DMS153 treated with DMSO at 0.1 percent for 48 hours (cell line): Measurements from ENCODE around the gene BICC1.

Experiments
- DNase-seq: peaks from one replicate; lab custom pipeline; 2025; ENCODE audit not compliant: unreplicated experiment; lab: John Stamatoyannopoulos, UW

The BICC1 gene

DNA sequence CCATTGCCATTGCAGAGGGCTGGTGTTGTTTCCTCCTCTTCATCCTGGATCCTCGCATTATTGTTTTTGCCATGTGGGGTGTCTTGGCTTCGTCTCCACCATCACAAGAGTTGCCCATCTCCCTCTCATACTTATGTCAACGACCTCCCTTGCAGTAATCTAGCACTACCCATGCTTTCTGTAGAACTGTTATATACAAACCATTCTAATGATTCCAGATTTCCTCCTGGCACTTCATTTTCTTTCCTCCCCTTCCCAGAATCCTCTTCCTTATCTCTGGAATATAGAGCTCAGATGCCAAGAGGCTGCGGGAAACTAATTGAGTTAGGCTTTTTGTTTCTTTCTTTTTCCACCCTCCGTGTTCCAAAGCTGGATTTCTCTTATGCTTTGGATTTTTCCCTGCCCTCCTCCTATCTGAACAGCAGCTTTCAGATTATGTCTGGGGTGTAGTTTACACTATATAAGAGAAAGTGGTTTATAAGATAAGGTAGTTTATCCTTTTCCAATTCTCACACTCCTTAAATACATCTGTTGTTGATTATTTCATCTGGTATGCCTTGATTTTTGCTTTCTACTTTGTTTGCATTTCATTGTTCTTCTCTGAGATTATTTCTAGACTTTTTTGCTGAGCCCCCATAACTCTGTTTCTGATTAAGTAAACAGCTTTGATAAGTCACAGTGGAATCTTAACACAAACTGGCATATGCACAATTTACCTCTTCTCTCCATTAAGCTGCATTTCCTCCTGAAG, 264.1 kb downstream of the BICC1 start:
- no peak for DNase-seq

GRCh38 chr10:58778966-58779365, 266.3 kb downstream of the BICC1 start:
- DNase-seq = no peak

DNA sequence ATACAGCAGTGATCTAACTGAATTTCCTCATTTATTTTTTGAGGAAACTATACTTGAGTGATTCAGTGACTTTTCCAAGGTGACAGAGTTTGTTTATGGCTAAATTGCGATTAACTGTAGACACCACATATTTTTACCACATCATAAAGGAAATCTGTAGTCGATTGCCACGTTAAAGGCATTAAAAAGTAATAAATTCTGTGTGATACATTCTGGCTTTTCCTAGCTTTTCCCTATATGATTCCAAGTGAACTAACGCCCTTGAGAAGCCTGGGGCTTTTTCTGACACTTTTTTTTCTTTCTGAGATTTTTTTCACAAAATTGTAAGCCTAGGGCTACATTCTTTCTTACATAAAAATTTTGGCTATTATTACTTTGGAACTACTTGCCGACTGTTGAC, 266.9 kb downstream of the BICC1 start:
- DNase-seq = no peak

DNA sequence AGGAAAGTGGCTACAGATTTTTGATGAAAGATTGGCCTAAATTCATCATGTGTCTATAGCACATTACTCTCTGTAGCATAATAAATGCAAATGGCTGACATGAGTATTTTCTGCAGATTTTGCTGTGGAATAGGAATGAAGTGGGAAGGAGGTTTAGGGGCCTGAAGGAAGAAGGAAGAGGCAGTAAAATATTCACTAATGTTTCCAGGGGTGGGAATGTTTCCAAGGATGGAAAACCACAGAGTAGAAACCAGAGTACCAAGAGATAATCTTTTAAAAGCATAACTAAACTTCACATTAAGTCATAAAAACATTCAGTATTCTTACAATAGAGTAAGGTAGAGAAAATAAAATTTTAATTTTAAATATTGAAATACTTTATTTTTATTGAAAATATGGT, 267.8 kb downstream of the BICC1 start:
- no peak for DNase-seq

DNA sequence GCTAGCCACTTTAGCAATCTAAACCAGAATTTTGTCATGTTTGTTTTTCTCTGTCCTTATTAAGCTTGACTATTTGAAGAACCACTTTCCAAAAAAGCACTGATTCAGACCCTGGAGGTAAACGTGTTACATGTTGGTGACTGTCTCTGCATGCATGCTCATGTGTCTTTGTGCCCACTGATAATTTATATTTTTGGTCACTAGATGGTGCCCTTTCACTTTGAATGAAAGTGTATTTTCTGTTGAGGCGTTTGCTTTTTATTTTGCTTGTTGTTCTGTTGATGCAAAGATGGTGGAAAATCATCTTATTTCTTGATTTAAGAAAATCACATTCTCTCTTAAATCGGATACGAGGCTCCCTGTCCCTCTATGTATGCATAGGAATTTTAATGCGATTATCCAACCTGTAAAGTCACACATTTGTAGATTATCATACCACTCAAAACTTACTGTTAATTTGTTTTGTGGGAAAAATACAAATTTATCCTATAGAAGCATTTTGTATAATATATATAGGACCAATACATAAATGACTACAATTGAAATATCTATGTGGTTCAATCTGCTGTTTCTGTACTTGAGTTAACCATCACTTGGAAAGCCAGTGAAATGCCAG, 269.3 kb downstream of the BICC1 start:
- DNase-seq = peak; percentile 59

DNA sequence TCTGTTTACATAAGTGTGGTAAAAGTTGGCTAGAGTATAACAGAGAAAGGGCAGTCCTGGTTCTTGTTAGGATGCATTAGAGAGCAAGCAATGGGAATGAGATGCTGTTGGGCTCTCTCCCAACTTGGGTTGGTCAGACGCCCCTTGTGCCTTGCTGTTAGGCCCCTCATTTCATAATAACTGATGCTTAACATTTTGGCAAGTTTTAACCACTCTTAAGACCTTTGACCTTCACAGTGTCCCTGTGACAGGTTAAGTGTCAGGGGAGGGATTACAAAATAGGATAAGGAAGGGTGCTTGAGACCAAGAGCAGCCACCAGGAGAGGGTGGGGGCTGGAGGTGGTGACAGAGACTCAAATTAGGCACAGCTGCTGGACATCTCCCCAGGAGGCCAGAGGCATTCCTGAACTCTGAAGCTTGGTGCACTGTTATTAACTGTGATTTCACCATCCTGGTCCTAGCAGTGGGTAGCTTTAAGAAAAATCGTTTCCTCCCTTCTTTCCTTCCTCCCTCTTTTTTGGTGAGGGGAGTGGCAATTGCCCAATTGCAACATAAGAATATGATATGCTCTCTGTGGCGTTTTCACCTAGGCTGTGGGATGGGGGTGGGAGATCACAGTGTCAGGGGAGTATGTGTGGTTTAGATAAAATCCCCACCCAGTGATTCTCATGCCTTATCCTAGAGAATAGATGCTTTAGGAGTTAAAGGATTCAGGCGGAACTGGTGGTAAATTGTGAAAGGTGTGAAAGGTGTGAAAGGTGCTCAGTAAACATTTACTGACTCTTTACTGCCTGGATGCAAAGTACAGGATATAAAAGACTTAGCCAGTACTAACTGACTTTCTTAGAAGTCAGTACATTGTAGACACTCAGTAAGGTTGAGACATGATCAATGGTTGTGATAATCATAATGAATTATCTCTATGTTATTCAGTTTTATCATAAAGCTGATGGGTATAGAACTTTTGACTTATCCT, 270.5 kb downstream of the BICC1 start:
- DNase-seq = no peak

- no peak for DNase-seq
Measured at GRCh38 chr10:58784361-58784760, 271.7 kb downstream of the BICC1 start.

DNA sequence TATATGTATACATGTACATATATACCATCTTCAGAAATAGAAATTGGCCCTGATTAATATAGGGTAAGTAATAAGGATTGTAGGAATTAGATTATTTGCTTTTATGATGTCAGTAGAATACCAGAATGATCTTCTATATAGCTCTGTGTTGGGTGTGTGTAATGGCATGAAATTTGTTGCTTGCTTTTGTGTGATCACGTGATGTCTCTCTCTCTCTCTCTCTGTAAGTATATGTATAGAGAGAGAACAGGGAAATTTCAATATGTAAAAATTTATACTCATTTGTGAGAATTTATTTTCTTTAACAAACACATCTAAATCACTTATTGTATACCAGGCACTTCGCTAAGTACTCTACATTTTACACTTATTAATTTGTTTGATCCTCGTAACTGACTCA, 272.7 kb downstream of the BICC1 start:
- DNase-seq = no peak

DNA sequence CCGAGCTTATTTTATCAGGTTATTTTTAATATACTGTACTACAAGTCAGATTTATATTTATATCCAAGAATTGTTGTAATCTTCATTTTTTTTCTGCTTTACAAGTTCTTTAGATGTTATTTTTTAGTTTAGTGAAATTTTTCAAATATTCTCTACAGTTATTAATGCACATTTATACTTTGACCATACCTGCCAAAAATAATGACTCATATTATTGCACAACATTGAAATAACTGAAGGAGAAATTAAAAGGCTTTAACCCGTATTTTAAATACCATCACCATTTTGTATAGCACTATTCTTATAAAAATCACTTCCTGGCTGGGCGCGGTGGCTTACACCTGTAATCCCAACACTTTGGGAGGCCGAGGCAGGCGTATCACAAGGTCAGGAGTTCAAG, 278.5 kb downstream of the BICC1 start:
- no peak for DNase-seq

GRCh38 chr10:58795560-58795959, 282.9 kb downstream of the BICC1 start:
- no peak for DNase-seq

GRCh38 chr10:58796242-58796641, 283.6 kb downstream of the BICC1 start:
- DNase-seq = no peak

DNA sequence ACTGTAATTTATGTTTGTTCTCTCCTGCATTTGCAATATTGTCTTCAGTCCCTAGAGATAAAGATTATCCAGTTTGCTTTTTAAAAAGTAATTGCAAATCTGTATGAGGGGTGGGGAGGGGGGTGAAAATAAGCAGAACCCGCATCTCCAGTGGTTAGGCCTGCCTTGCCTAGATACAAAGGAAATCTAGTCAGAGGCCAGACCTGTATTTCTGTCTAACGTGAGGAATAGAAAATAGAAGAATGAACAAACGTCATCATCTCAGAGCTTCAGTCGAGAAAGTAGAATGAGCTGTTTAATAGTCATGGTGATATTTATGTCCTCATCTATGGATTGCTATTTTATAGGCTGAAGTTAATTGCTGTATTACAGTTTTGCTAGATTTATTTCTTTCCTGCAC, 284.2 kb downstream of the BICC1 start:
- no peak for DNase-seq

DNA sequence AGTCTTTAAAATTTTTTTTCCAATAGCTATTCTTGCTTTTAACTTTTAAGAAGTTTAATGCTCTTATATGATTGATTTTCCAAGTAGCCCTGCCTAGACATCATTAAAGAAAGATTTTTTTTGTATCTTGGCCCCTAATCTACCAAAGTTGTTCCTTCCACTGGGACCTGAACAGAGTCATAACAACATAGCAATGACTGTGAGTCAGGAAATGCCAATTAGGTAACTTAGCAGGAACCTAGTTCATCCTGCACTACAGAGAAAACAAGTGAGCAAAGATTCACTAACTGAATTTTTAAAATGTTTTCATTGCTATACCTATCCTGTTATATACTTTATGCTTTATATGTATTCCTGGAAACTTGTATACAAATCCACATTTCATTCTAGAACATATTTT, 284.7 kb downstream of the BICC1 start:
- no peak for DNase-seq

- DNase-seq = no peak
Measured at GRCh38 chr10:58802047-58802446, 289.4 kb downstream of the BICC1 start.

DNA sequence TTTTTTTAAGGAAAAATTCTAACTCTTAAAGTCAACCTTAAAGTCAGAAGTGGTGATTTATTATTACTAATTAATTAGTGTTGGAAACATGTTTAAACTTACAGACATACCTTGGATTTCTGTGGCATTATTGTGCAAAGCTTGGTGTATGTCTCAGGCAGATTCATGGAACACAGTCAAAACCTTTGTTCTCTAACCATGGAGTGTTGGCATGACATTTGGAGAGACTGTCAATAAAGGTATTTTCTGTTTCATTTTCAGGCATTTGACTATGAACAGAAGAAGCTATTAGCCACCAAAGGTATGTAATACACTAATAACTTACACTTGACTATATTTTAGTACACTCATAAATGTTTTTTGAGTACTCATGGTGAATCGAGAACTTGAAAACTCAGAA, 293.7 kb downstream of the BICC1 start:
- no peak for DNase-seq

DNA sequence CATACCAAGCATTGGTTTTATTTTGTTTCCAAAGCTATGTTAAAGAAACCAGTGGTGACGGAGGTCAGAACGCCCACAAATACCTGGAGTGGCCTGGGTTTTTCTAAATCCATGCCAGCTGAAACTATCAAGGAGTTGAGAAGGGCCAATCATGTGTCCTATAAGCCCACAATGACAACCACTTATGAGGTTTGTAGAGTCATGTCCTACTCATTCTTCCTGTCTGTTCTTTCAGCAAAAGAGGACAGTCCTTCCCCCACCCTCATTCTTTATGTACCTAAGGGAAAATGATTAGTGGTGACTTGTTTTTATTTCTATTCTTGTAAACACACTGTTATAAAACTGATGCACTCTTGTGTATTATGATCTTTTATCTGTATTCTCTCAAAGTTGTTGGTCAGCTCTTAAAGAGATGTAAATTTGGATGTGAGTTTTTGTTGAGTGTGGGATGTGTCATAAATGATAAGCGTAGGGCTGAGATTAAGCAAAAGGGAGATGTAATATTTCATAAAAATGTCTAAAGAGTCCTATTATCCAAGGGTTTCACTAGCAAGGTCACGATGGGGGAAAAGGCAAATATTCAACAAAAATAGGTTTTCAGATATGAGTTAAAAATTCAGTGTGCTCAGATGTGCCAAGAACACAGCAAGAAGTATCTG, 294.4 kb downstream of the BICC1 start:
- DNase-seq = no peak

GRCh38 chr10:58807629-58808022, 295.0 kb downstream of the BICC1 start:
- DNase-seq = peak; percentile 62

GRCh38 chr10:58810751-58811150, 298.1 kb downstream of the BICC1 start:
- no peak for DNase-seq

GRCh38 chr10:58813573-58813972, 300.9 kb downstream of the BICC1 start:
- no peak for DNase-seq

DNA sequence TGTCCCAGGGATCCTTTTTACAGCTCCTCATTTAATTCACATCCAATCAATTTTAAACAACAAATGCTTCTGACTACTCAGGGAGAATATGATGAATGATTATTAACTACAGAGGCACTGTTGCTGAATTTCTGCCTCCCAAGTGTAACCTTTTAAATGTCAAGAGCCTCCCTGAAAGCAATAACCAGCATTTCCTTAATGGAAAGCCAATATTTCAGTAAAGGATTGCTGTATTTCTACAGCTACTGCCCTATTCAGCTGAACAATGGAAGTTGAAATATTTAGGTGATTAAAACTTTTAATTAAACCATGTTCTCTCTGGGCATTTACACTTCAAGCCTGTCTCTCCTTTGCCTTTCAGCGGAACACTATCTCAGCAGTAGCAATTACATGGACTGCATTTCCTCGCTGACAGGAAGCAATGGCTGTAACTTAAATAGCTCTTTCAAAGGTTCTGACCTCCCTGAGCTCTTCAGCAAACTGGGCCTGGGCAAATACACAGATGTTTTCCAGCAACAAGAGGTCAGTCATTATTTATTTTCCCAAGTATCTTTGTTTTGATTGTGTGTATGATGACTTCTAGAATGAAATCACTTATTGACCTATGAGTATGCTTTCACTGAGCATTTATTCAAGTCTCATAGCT, 304.7 kb downstream of the BICC1 start:
- peak; percentile 27 for DNase-seq

GRCh38 chr10:58818900-58819299, 306.2 kb downstream of the BICC1 start:
- DNase-seq = peak; percentile 27
